ENCODE measurements around the gene TRIP4.
A peak's percentile ranks its signal among the peaks of the same experiment; 100 is the strongest.

Gene TRIP4

GRCh38 chr15:64502551-64502950 lies 114.9 kb downstream of the TRIP4 start:
- Histone ChIP-seq H3K27ac (ENCODE audit: low read depth, low read length) (no peak overlapping the region), H3K4me3 (ENCODE audit: low read depth in 1 of 2, low read length in 2 of 2) (peak overlapping the region in 1 of 2 donors; percentile 47), H3K9ac (ENCODE audit: low read depth in 1 of 2, low read length in 2 of 2) (no peak overlapping the region), H3K9me3 (ENCODE audit: control insufficient read depth in 1 of 2, low read length in 2 of 2) (no peaks in the 10 kb centered on the region), H3K27me3 (ENCODE audit: control insufficient read depth in 1 of 2, insufficient read depth in 2 of 2, low read length in 2 of 2) (no peaks in the 10 kb centered on the region), H3K4me1 (ENCODE audit: control insufficient read depth in 1 of 2, insufficient read depth in 2 of 2, low read length in 2 of 2) (peaks cover 37 to 39% of the 10 kb centered on the region in 2 donors), H3K36me3 (ENCODE audit: control insufficient read depth in 1 of 2, insufficient read depth in 2 of 2, low read length in 2 of 2) (peaks cover 13 to 28% of the 10 kb centered on the region in 2 donors)

GRCh38 chr15:64503197-64503596 lies 115.6 kb downstream of the TRIP4 start:
- Histone ChIP-seq H3K4me1 (ENCODE audit: control insufficient read depth in 1 of 2, insufficient read depth in 2 of 2, low read length in 2 of 2) (peaks cover 44 to 45% of the 10 kb centered on the region in 2 donors), H3K27ac (ENCODE audit: low read depth, low read length) (peak overlapping the region; percentile 22), H3K36me3 (ENCODE audit: control insufficient read depth in 1 of 2, insufficient read depth in 2 of 2, low read length in 2 of 2) (peaks cover 13 to 28% of the 10 kb centered on the region in 2 donors), H3K9ac (ENCODE audit: low read depth in 1 of 2, low read length in 2 of 2) (peak overlapping the region; percentile 13 to 20), H3K4me3 (ENCODE audit: low read depth in 1 of 2, low read length in 2 of 2) (peak overlapping the region; percentile 0 to 47), H3K9me3 (ENCODE audit: control insufficient read depth in 1 of 2, low read length in 2 of 2) (no peaks in the 10 kb centered on the region), H3K27me3 (ENCODE audit: control insufficient read depth in 1 of 2, insufficient read depth in 2 of 2, low read length in 2 of 2) (no peaks in the 10 kb centered on the region)

- Histone ChIP-seq H3K9ac (ENCODE audit: low read depth in 1 of 2, low read length in 2 of 2) (peak overlapping the region; percentile 10 to 20), H3K36me3 (ENCODE audit: control insufficient read depth in 1 of 2, insufficient read depth in 2 of 2, low read length in 2 of 2) (peaks cover 13 to 28% of the 10 kb centered on the region in 2 donors), H3K27ac (ENCODE audit: low read depth, low read length) (no peak overlapping the region), H3K4me3 (ENCODE audit: low read depth in 1 of 2, low read length in 2 of 2) (peak overlapping the region; percentile 0 to 47), H3K9me3 (ENCODE audit: control insufficient read depth in 1 of 2, low read length in 2 of 2) (no peaks in the 10 kb centered on the region), H3K27me3 (ENCODE audit: control insufficient read depth in 1 of 2, insufficient read depth in 2 of 2, low read length in 2 of 2) (no peaks in the 10 kb centered on the region), H3K4me1 (ENCODE audit: control insufficient read depth in 1 of 2, insufficient read depth in 2 of 2, low read length in 2 of 2) (peaks cover 46 to 47% of the 10 kb centered on the region in 2 donors)
Observed at GRCh38 chr15:64503640-64504039, 116.0 kb downstream of the TRIP4 start.
